Effector memory CD4-positive, alpha-beta T cell (primary cell): ENCODE data around the gene CWC22.

Source experiments
- DNase-seq, 3 donors: peaks; one replicate each; pipeline ENCODE4 v3.0.0-alpha.2; 2020
- H3K27ac ChIP-seq: 2 replicates; pipeline ENCODE4 v1.7.0; 2013; ENCODE audit warnings: mild to moderate bottlenecking, low read length, moderate library complexity; ENCODE audit not compliant: insufficient read depth, poor library complexity, severe bottlenecking
- H3K27me3 ChIP-seq: replicated peaks from 2 replicates; pipeline ENCODE4 v1.7.0; 2013; ENCODE audit warnings: mild to moderate bottlenecking, low read length; ENCODE audit not compliant: insufficient read depth, control insufficient read depth, poor library complexity, severe bottlenecking
- H3K36me3 ChIP-seq: 2 replicates; pipeline ENCODE4 v1.7.0; 2013; ENCODE audit warnings: mild to moderate bottlenecking, low read length, moderate library complexity; ENCODE audit not compliant: control insufficient read depth, insufficient read depth
- H3K4me1 ChIP-seq: 2 replicates; pipeline ENCODE4 v1.7.0; 2013; ENCODE audit warnings: low read length, mild to moderate bottlenecking; ENCODE audit not compliant: control insufficient read depth, insufficient read depth, poor library complexity, severe bottlenecking
- H3K4me3 ChIP-seq: 2 replicates; pipeline ENCODE4 v1.7.0; 2013; ENCODE audit warnings: low read length, low read depth, mild to moderate bottlenecking; ENCODE audit not compliant: insufficient read depth, poor library complexity, severe bottlenecking
- H3K9me3 ChIP-seq: 2 replicates; pipeline ENCODE4 v1.7.0; 2013; ENCODE audit warnings: mild to moderate bottlenecking, low read length, moderate library complexity; ENCODE audit not compliant: control insufficient read depth

CWC22 gene

GRCh38 chr2:179913809-179914208, 93.3 kb downstream of the CWC22 start:
- DNase-seq = no peak
- Histone ChIP-seq H3K27ac (no peak overlapping the region), H3K27me3 (no peaks in the 10 kb centered on the region), H3K36me3 (no peaks in the 10 kb centered on the region), H3K4me3 (no peak overlapping the region), H3K9me3 (no peaks in the 10 kb centered on the region), H3K4me1 (no peaks in the 10 kb centered on the region)

GRCh38 chr2:179911569-179911968, 95.5 kb downstream of the CWC22 start:
- no peaks in the 10 kb centered on the region for H3K4me1 ChIP-seq
- no peak overlapping the region for H3K4me3 ChIP-seq
- H3K27me3 ChIP-seq = no peaks in the 10 kb centered on the region
- no peak for DNase-seq
- no peaks in the 10 kb centered on the region for H3K36me3 ChIP-seq
- no peaks in the 10 kb centered on the region for H3K9me3 ChIP-seq
- H3K27ac ChIP-seq = no peak overlapping the region

GRCh38 chr2:179910735-179911113, 96.4 kb downstream of the CWC22 start:
- H3K27me3 ChIP-seq = no peaks in the 10 kb centered on the region
- no peak for DNase-seq
- no peak overlapping the region for H3K27ac ChIP-seq
- H3K36me3 ChIP-seq = no peaks in the 10 kb centered on the region
- no peak overlapping the region for H3K4me3 ChIP-seq
- no peaks in the 10 kb centered on the region for H3K9me3 ChIP-seq
- H3K4me1 ChIP-seq = no peaks in the 10 kb centered on the region

- no peak for DNase-seq
- Histone ChIP-seq H3K4me3 (no peak overlapping the region), H3K27me3 (no peaks in the 10 kb centered on the region), H3K9me3 (no peaks in the 10 kb centered on the region), H3K27ac (no peak overlapping the region), H3K4me1 (no peaks in the 10 kb centered on the region), H3K36me3 (no peaks in the 10 kb centered on the region)
Observed at GRCh38 chr2:179909845-179910734, 97.0 kb downstream of the CWC22 start.

- H3K9me3 ChIP-seq = no peaks in the 10 kb centered on the region
- DNase-seq = no peak
- H3K27ac ChIP-seq = no peak overlapping the region
- H3K4me1 ChIP-seq = no peaks in the 10 kb centered on the region
- no peaks in the 10 kb centered on the region for H3K27me3 ChIP-seq
- H3K4me3 ChIP-seq = no peak overlapping the region
- H3K36me3 ChIP-seq = no peaks in the 10 kb centered on the region
Observed at GRCh38 chr2:179900655-179901054, 106.4 kb downstream of the CWC22 start.

- no peak overlapping the region for H3K4me3 ChIP-seq
- H3K36me3 ChIP-seq = no peaks in the 10 kb centered on the region
- H3K9me3 ChIP-seq = no peaks in the 10 kb centered on the region
- H3K27ac ChIP-seq = no peak overlapping the region
- no peak for DNase-seq
- H3K27me3 ChIP-seq = no peaks in the 10 kb centered on the region
- no peaks in the 10 kb centered on the region for H3K4me1 ChIP-seq
Observed at GRCh38 chr2:179899666-179900065, 107.4 kb downstream of the CWC22 start.

- Histone ChIP-seq H3K4me1 (no peaks in the 10 kb centered on the region), H3K9me3 (no peaks in the 10 kb centered on the region), H3K4me3 (no peak overlapping the region), H3K36me3 (no peaks in the 10 kb centered on the region), H3K27me3 (no peaks in the 10 kb centered on the region), H3K27ac (no peak overlapping the region)
- DNase-seq = no peak
Observed at GRCh38 chr2:179898873-179899272, 108.2 kb downstream of the CWC22 start.
